Lung (tissue), 12 donors: Measurements from ENCODE around the gene NTHL1. TPM values are rescaled to one million over a fixed set of nuclear protein-coding genes. Genes with fewer than 3 reads are reported as not detected.
A peak's percentile ranks its signal among the peaks of the same experiment; 100 is the strongest.

Source experiments
- ATAC-seq: fragments of 200-7000 bp; cut with Tn5 transposase; one replicate; pipeline ENCODE4 v1.9.1; 2020; ENCODE audit warnings: moderate number of reproducible peaks; ENCODE audit not compliant: insufficient read depth, low FRiP score
- DNase-seq, 3 donors: peaks; one replicate each; pipeline ENCODE4 v3.0.0-alpha.2; 2013 to 2017
- H3K27ac ChIP-seq, 2 donors: one replicate each; pipeline ENCODE4 v1.5.1; 2013; ENCODE audit warnings: mild to moderate bottlenecking in 2 of 2, moderate library complexity in 2 of 2, control low read depth in 1 of 2, inconsistent platforms in 1 of 2, low read depth in 1 of 2, low read length in 1 of 2
- H3K27me3 ChIP-seq, 3 donors: one replicate each; pipeline ENCODE4 v1.5.1; 2013; ENCODE audit warnings: low read length in 2 of 3; ENCODE audit not compliant: control insufficient read depth in 3 of 3, insufficient read depth in 3 of 3
- H3K36me3 ChIP-seq, 4 donors: one replicate each; pipeline ENCODE4 v1.5.1; 2013; ENCODE audit warnings: low read length in 4 of 4, mild to moderate bottlenecking in 1 of 4, moderate library complexity in 1 of 4; ENCODE audit not compliant: control insufficient read depth in 4 of 4, insufficient read depth in 4 of 4
- H3K4me1 ChIP-seq, 5 donors: one replicate each; pipeline ENCODE4 v1.5.1; 2013; ENCODE audit warnings: low read length in 5 of 5, mild to moderate bottlenecking in 2 of 5, moderate library complexity in 1 of 5; ENCODE audit not compliant: control insufficient read depth in 5 of 5, insufficient read depth in 5 of 5
- H3K4me3 ChIP-seq: one replicate; pipeline ENCODE4 v1.5.1; 2013; ENCODE audit warnings: mild to moderate bottlenecking, control low read depth, moderate library complexity
- H3K9ac ChIP-seq, 2 donors: one replicate each; pipeline ENCODE4 v1.5.1; 2013; ENCODE audit warnings: low read length in 2 of 2, control low read depth in 1 of 2; ENCODE audit not compliant: insufficient read depth in 1 of 2
- H3K9me3 ChIP-seq, 4 donors: one replicate each; pipeline ENCODE4 v1.5.1; 2013; ENCODE audit warnings: low read length in 3 of 4, mild to moderate bottlenecking in 1 of 4, moderate library complexity in 1 of 4; ENCODE audit not compliant: control insufficient read depth in 4 of 4, insufficient read depth in 3 of 4
- CTCF ChIP-seq: IDR thresholded peaks from 2 replicates; pipeline ENCODE4 v1.5.1; 2012; ENCODE audit warnings: mild to moderate bottlenecking; ENCODE audit errors: control extremely low read depth, extremely low read depth
- WGBS, 2 donors: extraction: QIAGEN DNeasy Blood & Tissue Kit; methylation state at CpG; one replicate each; pipeline ENCODE4 v1.1.7; 2013; 5-methylcytosine and 5-hydroxymethylcytosine counted together
- polyA plus RNA-seq, 2 donors: library from polyadenylated mRNA; stranded (reverse); fragments of 200-250 nt; gene quantifications; one replicate each; pipeline ENCODE4 v1.2.1, GENCODE V29; 2013
- total RNA-seq, 2 donors: library from RNA; depleted of rRNA in 1 of 2; stranded (reverse); fragments of >200 nt in 1 of 2; gene quantifications; one replicate each; pipeline ENCODE4 v1.2.1, GENCODE V29; 2014 to 2021
- donor health status: control.
- donor health status: control.
- donor health status: Bipolar disorder and iron deficiency.
- donor health status: healthy.
- donor health status: DM: yes; HTN: yes; CAD: no.

The NTHL1 gene
- total and polyA plus RNA-seq, 4 donors = 19.3 to 43.5 (median 29.1) TPM

DNA sequence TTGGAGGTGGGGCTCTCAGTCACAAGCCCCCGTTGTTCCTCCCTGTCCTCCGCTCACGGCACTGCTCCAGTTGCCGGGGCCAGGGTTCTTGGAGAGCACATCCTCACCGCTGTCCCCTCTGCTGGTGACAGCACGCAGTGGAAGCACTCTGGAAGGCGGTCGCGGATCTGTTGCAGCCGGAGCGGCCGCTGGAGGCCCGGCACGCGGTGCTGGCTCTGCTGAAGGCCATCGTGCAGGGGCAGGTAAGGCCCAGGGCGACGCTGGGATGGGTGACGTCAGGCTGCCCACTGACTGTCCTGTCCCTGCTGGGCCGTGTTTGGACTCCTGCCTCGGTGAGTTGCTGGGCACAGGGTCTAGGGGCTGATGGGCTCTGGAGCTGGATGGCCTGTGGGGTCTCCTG lies 5.6 kb upstream of the NTHL1 start:
- Histone ChIP-seq H3K4me1 (peaks cover 0 to 9% (median 5%) of the 10 kb centered on the region in 5 donors), H3K27me3 (no peaks in the 10 kb centered on the region), H3K4me3 (no peak overlapping the region), H3K9ac (no peak overlapping the region), H3K36me3 (peaks cover 0 to 52% (median 19%) of the 10 kb centered on the region in 4 donors), H3K27ac (no peak overlapping the region), H3K9me3 (no peaks in the 10 kb centered on the region)
- WGBS, 2 donors = 96% methylated on average over 21 of the region's 21 CpGs
- DNase-seq (no peak), ATAC-seq (no peak)
- no peak for TF ChIP-seq CTCF

DNA sequence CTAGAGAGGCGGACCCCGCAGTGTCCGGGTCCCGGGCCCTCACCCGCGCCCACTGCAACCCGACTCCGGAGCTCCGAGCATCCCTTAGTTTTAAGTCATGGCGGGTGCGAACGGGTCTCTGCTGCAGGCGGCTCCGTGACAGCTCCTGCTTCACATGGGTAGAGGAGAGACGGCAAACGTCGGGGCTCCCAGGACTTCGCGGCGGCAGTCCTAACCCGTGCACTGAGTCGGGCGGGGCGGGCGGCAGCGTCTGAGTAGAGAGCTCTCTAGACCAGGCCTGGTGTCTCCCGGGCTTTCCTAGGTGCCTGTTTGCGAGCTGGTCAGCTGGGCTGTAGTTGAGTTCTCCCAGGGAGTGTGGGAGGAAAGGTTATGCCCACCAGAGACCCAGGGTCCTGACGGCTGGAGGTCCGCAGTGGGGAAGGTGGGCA lies 496 bp upstream of the NTHL1 start:
- peak overlapping the region; percentile 48 to 77 for H3K9ac ChIP-seq

DNA sequence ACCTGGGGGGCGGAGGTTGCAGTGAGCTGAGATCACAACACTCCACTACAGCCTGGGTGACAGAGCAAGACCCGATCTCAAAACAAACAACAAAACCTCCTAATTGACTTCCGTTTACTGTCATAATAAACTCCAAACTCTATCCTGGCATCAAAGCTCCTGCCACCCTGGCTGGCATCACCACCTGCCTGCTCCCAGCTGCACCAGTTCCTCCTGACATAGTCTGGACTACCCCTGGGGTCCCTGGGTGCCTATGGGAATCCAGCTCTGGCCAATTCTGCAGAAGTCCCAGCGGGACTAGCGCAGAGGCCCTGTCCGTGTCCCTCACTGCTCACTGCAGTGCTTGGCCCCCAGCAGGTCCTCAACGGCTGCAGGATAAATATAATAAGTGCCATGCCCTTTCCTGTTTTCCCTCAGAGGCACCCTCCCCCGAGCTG lies 723 bp downstream of the NTHL1 start:
- no peaks in the 10 kb centered on the region for H3K27me3 ChIP-seq
- no peak overlapping the region for H3K4me3 ChIP-seq
- no peak for DNase-seq
- peaks cover 0 to 7% (median 5%) of the 10 kb centered on the region in 4 donors for H3K36me3 ChIP-seq
- no peak for ATAC-seq
- no peak for TF ChIP-seq CTCF
- H3K27ac ChIP-seq = peak overlapping the region; percentile 51 to 88
- no peaks in the 10 kb centered on the region for H3K9me3 ChIP-seq
- WGBS, 2 donors = 16 to 22% methylated on average over 8 of the region's 8 CpGs
- no peak overlapping the region for H3K9ac ChIP-seq
- peaks cover 8 to 39% (median 26%) of the 10 kb centered on the region in 5 donors for H3K4me1 ChIP-seq

More for the DNA sequence above, 496 bp upstream of the NTHL1 start:
- no peak for TF ChIP-seq CTCF
- Histone ChIP-seq H3K36me3 (peaks cover 0 to 18% (median 10%) of the 10 kb centered on the region in 4 donors), H3K27me3 (no peaks in the 10 kb centered on the region), H3K4me3 (peak overlapping the region; percentile 89), H3K4me1 (peaks cover 5 to 31% (median 17%) of the 10 kb centered on the region in 5 donors), H3K9me3 (no peaks in the 10 kb centered on the region), H3K27ac (peak overlapping the region; percentile 64 to 71)
- ATAC-seq (no peak), DNase-seq (no peak)
- WGBS, 2 donors = 1% methylated on average over 29 to 30 of the region's 30 CpGs
